Measurements from ENCODE around the gene LINC00305.

The LINC00305 gene

GRCh38 chr18:64175432-64175831 is 26.5 kb upstream of the LINC00305 start:
- no peak overlapping the region for H3K27ac ChIP-seq
- no peak for TF ChIP-seq ZFX (IDR thresholded peaks at IDR 0.05; ENCODE audit: borderline replicate concordance)
- no peak for TF ChIP-seq CTCF (IDR thresholded peaks at IDR 0.05)

- no peak overlapping the region for H3K27ac ChIP-seq
- TF ChIP-seq ZFX (IDR thresholded peaks at IDR 0.05; ENCODE audit: borderline replicate concordance) (no peak), CTCF (IDR thresholded peaks at IDR 0.05) (no peak)
These were observed 22.7 kb upstream of the LINC00305 start for GRCh38 chr18:64171576-64171975.

GRCh38 chr18:64167408-64167925 is 18.6 kb upstream of the LINC00305 start:
- peak overlapping the region; percentile 83 for H3K27ac ChIP-seq
- TF ChIP-seq ZFX (IDR thresholded peaks at IDR 0.05; ENCODE audit: borderline replicate concordance) (no peak), CTCF (IDR thresholded peaks at IDR 0.05) (no peak)

GRCh38 chr18:64165906-64166305 is 17.0 kb upstream of the LINC00305 start:
- TF ChIP-seq ZFX (IDR thresholded peaks at IDR 0.05; ENCODE audit: borderline replicate concordance) (no peak), CTCF (IDR thresholded peaks at IDR 0.05) (no peak)
- H3K27ac ChIP-seq: no peak overlapping the region

DNA sequence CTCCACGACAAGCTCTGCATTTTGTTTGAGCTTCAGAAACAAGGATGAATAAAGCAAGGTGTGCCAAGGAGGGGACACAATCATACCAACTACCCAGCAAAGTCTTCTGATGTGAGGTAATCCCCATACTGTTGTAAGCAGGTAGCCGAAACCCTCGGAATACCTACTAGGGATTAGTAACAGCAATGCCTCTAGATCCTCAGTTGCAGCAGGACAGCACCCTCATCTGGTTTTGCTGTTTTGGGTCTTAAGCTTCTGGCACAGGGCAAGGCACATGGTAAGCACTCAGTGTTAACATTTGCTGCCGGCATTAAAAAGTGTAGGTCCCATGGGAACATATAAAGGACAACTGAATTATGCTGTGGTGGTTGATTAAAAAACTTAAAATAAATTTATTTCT is 16.0 kb upstream of the LINC00305 start:
- H3K27ac ChIP-seq: no peak overlapping the region
- TF ChIP-seq ZFX (IDR thresholded peaks at IDR 0.05; ENCODE audit: borderline replicate concordance) (no peak), CTCF (IDR thresholded peaks at IDR 0.05) (no peak)

- no peak overlapping the region for H3K27ac ChIP-seq
- TF ChIP-seq ZFX (IDR thresholded peaks at IDR 0.05; ENCODE audit: borderline replicate concordance): no peak
- TF ChIP-seq CTCF (IDR thresholded peaks at IDR 0.05): no peak
These were observed 1.1 kb upstream of the LINC00305 start for GRCh38 chr18:64149916-64150438.

GRCh38 chr18:64142904-64143303 is 6.0 kb downstream of the LINC00305 start:
- no peak overlapping the region for H3K27ac ChIP-seq
- TF ChIP-seq ZFX (IDR thresholded peaks at IDR 0.05; ENCODE audit: borderline replicate concordance) (no peak), CTCF (IDR thresholded peaks at IDR 0.05) (no peak)
